ENCODE measurements around the gene SDCCAG8.
A peak's percentile ranks its signal among the peaks of the same experiment; 100 is the strongest.

SDCCAG8 gene

DNA sequence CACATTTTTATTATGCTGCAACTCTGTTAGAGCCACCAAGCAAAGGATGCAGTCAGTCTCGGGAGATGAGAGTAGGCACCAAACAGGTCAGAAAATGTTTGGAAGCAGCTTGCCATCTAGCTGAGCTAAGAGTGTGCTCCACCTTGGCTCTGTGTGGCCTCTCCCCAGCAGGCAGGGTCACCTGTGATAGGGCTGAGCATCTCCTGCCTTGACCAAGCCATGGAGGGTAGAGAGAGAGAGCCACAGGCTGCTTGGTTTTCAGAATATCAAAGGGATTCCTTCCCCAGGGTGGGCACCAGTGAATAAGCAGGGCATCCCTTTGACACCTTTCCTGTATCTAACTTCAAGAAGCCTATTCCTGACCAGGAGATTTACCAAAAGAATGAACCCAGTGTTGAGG lies 135.5 kb downstream of the SDCCAG8 start:
- no peak for DNase-seq (ENCODE audit: low read depth)

DNA sequence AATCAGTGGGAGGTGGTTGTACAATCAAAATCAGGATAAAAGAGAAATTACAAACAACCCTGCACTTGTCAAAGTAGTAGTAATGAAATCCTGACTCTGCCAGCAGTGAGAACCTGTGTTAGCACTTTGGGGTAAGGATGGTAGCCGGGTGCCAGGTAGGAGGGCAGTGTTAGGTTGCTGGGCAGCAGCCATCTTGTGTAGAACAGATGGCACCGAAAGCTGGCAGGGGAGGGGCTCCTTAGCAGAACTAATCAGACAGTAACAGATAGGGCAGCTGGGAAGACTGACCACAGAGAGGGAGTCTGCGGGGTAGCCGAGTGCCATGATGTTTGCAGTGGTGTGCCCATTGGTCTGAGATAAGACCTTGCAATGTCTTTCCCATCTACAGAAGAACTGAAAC lies 137.3 kb downstream of the SDCCAG8 start:
- DNase-seq (ENCODE audit: low read depth), result no peak

DNA sequence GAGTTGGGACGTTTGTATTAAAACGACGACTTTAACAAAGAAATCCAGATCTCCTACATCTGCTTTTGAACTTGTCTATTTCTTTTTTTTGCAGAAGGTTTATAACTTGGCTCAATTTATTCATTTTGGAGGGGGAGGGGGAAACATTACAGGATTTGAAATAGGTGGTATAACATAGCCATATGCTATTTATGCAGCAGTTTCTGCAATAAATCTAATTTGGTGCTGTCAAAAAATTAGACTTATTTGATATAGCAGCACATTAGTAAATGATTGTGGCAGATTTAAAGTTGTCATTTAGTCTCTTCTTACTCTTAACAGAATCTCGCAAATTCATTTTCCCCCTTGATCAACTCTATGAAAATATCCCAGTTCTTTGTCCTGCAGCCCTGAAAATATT lies 138.2 kb downstream of the SDCCAG8 start:
- DNase-seq (ENCODE audit: low read depth), result no peak

DNA sequence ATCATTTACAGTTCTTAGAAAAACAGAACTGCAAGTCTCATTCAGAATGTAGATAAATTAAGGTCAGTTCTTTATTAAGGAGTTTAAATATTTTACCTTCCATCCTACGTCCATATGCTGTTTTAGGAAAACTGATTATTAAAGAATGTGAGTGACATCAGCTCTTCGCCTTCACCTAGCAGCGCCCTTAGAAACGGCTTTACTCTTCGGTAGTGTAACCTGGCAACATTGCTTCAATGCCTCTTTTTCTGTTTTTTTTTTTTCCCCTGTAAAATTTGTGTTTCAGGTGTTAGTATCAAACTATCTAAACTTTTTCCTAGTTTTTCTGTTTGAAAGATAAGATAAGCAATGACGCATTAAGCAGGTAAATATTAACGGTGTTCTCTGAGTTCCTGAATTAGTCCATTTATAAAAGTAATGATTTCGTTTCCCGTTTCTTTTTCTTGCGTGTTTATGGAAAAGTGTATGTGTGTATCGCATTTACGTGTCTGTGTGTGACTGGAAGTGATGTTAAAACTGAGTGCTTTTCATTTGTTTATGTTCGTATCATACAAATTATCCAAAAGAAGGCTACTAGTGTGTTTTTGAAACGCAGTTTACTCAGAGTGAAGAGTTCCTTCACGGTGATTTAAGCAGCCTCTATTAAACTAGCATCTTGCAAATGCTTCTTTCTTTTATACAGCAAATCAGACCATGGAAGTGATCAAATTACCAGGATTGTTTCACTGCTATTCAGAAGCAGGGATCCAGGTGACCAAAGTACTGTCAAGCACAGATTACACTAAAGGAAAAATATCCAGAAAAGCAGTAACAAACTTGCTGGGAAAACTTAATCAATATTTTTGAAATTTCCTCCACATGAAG lies 139.0 kb downstream of the SDCCAG8 start:
- no peak for DNase-seq (ENCODE audit: low read depth)

DNA sequence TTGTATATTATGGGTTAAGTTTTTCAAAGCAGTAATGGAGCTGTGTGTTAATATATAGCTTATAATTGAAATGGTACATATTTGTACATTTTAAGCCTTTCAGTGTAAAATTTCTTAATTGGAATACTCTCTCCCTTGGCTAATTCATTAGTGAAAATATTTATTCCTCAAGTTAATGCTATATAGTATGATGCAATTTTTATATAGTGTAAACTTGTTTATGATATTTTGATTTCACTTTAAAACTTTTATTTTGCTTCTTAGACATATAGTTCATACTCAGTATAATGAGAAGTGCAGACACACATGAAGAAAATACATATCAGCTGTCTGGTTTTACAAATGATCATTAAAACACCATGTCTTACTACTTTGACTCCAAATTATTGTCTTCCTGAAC lies 140.6 kb downstream of the SDCCAG8 start:
- no peak for DNase-seq (ENCODE audit: low read depth)

DNA sequence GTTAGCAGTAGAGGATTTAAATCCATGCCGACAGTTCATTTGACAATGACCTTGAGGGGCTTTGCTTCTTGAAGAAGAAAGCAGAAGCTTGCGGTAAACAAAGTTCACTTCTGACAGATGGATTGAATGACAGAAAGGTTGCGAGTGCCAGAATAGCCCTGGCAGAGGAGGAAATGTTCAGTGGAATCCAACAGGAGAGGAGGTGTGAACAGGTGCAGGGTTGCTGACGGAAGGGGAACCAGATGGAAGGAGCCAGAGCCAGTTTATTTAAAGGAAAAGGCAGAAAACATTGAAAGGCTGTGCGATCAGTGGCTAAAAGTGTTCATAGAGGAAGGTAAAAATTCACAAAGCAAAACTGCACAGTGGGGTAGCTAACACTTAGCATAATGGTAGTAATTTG lies 141.0 kb downstream of the SDCCAG8 start:
- DNase-seq (ENCODE audit: low read depth), result no peak

DNA sequence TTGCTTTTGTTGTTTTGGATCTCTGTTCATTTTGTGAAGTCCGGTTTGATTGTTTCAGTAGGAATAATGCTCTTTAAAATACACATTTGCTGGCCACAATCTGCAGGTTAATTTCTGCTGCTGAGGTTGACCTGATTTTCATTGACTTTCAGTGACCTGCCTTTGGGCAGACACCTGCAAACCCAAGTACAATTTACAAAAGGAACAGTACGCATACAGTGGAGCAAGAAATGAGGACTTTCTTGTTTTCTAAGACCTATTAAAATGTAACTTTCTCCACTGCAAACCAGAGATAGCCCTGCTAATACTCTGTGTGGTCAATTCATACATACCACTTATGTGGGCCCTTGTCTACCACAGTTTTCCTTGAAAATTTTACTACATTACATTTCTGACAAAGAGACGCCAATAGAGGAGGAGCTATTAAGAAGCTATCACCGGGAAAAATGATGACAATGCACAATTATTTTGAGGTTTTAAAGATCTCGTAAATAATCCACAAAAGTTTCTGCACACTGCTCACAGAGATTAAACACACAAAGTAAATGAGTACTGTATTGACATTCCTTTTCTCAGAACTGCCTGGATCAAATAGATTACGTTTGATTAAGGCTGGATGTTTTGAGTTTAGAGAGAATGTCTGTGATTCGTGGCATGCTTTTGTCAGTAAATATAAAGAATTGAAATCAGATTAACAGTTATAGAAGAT lies 141.9 kb downstream of the SDCCAG8 start:
- DNase-seq (ENCODE audit: low read depth), result no peak

DNA sequence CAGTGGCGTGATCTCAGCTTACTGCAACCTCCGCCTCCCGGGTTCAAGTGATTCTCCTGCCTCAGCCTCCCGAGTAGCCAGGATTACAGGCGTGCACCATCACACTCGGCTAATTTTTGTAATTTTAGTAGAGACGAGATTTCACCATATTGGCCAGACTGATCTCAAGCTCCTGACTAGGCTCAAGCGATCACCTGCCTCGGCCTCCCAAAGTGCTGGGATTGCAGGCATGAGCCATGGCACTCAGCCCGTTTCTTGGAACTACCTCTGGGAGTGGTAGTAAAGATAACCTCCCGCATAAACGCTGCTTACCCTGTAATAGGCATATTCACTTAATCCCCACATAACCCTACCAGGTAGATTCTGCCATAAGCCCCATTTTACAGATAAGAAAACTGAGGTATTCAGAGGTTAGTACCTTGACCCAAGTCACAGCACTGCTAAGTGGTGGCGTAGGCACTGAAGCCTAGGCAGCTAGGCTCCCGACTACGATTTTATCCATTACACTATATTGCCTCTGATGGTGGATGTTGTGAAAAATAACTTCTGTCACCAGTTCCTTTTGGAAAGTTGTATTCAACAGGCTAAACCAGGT lies 143.8 kb downstream of the SDCCAG8 start:
- DNase-seq (ENCODE audit: low read depth), result no peak

DNA sequence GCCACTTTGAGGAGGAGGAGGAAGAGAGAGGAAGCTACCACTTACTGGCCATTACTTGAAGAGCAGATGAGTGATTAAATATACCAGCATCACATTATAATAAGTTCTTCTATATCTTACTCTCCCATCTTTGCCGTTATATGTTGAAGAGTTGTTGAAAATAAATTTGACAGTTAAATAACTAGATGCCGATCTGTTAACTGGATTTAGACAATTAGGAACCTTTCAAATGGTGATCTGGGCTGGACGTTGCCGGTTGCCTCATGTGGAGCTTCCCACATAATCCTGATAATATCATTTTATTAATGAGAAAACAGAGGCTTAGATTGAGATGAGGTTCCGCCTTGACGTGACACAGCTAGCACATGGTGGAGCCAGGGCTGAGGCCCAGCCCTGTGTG lies 147.0 kb downstream of the SDCCAG8 start:
- DNase-seq (ENCODE audit: low read depth), result no peak

DNA sequence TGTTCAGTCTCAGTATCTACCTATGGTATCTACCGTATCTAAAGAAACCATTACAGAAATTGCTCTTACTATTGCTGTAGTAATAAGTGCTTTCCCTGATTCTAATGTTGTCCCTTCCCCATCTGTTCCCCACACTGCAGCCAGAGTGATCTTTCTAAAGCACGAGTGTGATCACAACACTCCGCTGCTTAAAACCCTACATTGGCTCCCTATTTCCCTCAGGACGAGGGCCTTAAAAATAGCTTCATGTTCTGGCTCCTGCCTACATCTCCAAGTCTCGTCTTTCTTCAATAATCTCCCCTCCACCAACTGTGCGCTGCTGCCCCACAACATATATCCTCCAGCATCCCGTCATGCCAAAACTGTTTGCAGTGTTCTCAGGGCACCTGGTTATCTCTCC lies 150.6 kb downstream of the SDCCAG8 start:
- DNase-seq (ENCODE audit: low read depth), result no peak

DNA sequence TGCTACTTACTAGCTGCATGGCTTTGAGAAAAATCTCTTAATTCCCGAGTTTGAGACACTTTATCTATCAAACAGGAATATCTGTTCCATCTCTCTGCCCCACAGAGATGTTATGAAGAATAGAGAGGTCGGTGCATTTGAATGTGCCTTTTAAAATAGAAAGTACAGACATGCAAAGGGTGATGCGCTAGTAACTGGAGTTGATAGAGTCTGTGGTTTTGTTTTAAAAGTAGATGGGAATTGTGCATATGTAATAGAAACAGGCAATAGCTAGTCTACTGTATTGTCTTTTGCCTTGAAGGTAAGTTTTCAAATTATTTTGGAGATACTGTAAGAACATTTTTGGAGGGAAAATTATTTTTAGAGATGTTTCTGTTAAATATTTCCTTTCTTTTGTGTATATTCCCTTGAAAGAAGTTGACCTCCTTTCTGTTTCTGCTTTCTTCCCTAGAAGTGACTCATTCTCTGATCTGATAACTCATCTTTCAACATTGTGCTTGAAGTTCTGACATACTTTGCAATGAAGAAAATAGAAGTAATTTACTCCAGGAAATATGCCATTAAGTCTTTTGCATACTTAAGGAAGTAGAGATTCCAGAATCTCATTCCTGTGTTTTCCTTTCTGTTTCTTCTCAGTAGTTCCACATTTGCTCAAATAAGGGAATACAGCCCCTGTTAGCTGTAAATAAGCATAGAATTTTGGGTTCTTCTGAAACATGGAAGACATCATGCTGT lies 151.6 kb downstream of the SDCCAG8 start:
- peak; percentile 82 for DNase-seq (ENCODE audit: low read depth)

DNA sequence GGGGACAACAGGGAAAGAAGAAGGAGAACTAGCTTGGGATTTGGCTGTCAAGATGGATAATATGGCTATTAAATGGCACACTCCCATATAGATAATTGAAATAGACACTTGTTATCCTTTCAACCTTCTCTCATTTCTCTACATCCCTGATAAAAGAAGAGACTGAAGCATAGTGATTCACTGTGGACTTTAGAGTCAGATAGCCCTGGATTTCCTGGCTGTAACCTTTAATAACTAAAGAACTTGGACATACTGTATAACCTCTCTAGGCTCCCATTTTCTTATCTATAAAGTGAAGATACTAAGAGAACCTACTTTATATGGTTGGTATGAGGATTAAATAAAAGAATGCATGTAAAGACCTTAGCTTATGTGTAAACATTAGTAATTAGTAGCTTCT lies 152.6 kb downstream of the SDCCAG8 start:
- DNase-seq (ENCODE audit: low read depth), result no peak

DNA sequence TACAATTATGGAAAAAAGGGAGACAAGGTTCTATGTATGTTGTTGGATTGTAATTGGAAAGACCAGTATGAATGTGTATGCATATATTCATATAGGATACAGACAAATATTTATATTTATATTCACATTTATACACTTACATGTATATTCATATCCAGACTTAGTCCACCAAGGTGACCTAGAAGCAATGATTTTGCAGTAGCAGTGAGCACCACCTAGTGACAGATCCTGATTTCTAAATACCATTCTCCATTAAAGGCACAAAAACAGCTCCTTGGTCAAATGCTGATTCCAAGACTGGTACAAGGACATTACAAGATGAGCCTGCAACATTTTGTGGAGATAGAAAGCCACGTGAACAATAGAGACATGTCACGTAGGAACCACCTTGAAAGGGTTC lies 153.4 kb downstream of the SDCCAG8 start:
- DNase-seq (ENCODE audit: low read depth), result peak; percentile 28

DNA sequence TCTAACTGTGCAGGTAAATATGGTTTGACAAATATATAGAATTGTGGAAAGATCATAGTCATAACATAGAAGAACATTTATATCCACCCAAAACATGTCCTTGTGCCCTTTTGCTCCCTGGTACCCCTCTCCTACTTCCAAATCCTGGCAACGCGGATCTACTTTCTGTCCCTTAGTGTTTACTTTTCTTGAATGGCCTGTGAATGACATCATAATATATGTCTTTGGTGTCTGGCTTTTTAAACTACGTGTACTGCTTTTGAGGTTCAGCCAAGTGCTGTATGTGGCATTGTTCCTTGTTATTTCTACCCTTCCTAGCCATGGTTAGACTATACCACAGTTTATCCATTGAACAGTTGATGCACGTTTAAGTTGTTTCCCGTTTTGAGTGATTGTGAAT lies 155.6 kb downstream of the SDCCAG8 start:
- no peak for DNase-seq (ENCODE audit: low read depth)

DNA sequence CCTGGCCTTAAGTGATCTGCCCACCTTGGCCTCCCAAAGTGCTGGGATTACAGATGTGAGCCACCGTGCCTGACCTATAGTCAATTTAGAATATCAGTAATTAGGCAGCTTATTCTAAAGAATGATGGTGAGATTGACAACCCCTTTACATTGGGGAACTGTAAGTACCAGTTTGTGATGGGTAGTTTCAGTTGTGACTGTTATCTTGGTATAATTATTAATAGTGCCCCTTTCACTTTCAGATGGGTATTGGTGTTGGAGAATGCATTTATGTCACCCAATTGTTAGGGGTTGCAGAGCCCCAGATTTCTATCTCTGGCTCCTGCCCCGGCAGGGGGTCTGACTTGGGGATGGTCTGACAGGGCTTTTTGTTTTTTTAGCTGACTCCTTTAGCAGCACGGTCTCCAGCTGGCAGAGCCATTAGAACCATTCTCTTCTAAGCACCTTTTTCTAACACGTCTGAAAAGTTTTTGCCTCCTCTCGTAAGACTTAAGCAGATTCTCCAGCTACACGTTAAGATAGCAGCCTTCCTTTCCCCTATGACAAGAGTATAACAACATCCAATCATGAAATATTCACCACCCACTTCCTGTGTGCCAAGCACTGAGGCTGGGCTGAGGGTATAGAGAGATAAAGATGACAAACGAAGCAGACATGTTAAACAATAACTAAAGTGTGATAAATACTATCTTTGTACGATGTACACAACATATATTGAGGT lies 157.8 kb downstream of the SDCCAG8 start:
- DNase-seq (ENCODE audit: low read depth), result no peak

DNA sequence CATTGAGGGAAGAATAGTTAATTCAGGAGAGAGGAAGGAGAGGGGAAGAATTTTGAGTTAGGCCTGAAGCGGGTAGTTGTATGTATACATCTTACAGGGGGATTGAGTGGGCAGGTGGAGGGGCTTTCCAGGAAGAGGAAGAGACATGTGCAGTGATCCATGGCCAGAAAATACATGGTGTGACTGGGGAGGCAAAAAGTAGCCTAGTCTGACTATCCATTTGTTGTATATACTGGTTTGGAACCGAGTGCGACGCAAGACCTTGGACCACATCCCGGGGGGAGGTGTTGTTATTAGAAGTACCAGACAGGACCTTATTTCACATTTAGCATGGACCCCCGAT lies 158.3 kb downstream of the SDCCAG8 start:
- DNase-seq (ENCODE audit: low read depth), result no peak

DNA sequence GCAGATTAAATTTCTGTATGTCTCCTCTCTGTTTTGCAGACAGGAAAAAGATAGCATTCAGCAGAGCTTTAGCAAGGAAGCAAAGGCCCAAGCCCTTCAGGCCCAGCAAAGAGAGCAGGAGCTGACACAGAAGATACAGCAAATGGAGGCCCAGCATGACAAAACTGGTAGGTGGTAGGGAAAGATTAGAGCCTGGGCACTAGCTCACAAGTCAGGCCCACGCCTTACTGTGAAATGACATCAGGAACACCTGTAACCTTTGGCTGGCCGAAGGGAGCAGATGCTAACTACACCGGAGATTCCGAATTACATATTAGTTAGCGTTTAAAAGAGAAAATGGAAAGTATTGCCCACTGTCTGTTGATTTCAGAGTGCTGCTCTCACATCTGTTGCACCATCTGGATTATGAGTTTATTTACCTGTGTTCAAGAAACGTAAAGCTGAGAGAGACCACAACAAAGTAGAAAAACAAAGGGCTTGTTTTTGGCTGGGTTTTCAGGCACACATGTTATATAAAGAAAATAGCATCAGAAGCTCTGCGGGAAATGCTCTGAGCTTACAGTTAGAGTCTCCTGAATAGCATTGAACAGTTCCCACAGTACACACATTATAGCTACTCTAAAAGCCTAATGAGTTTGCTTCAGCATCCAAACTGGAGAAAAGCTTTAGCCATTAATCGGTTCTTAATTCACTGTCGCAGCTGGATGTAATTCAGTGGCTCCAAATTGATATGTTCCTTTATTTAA lies 160.0 kb downstream of the SDCCAG8 start:
- no peak for DNase-seq (ENCODE audit: low read depth)

DNA sequence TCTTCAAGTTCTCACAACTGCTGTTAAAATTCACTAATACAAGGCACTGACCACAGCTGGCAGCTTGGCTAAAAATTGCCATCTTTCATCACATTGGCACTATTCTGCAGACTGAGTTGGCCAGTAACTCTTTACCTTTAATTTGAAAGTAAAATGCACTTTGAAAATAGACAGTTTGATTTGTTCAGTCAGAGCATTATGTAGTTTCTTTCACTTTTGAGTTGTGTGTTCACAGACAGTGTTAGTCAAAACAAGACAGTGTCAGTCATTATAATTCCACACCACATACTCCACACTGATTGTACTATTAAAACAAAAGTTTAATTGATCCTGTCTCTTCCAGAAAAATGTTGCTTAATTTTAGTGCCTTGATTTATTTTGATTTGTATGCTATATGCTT lies 160.7 kb downstream of the SDCCAG8 start:
- DNase-seq (ENCODE audit: low read depth), result no peak

DNA sequence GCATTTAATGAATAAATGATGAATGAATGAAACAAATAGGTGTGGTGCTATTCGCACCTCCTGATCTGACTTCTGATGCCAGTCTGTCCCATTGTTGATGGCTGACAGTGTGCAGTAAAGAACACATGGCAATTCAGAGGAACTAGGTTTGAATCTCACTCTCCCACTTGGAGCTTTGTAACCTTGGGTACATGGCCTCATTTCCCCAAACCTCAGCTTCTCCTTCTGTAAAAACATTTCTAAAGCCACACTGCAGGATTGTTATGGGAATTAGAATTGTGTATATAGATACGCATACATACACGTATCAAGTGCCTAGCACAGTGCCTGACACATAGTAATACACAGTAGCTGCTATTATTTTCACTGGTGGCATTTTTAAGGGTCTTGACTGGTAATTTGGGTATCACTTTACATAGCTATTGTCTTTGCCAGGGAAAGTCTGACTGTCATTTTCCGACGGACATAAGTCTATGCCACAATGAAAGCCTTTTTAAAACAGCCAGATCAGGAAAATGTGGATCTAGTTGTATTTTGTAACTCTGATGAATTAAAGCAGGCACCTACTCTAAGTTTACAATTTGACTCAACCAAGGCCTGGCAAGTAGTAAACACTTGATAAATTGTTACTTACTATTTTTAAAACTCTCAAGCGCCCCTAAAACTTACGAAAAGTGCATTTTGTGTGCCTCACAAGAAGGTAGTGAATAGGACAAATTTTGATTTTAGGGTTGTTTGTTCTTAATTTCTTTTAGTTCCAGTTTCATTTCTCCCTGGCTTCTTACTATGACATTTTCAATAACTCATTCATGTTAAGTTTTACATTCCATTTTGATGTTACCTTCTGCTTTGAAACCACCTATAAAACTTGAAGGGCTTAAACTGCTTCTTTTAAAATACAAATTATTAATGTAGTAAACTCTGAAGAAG lies 164.4 kb downstream of the SDCCAG8 start:
- no peak for DNase-seq (ENCODE audit: low read depth)
